K562 (cell line): ENCODE results near the gene C2. TPM values are rescaled to one million over a fixed set of nuclear protein-coding genes. Genes with fewer than 3 reads are reported as not detected.
A peak's percentile ranks its signal among the peaks of the same experiment; 100 is the strongest.

Experiments used
- ATF3 ChIP-seq, 2 experiments: fragments of 450-650 bp in 1 of 2; sonication (generic) in 1 of 2; formaldehyde crosslinking in 1 of 2; IDR thresholded peaks in 1 of 2; conservative IDR thresholded peaks in 1 of 2; 2 replicates each; pipeline versions ENCODE4 v1.6.1 to v1.8.1; 2016 to 2023; ENCODE audit warnings: mild to moderate bottlenecking in 2 of 2, moderate library complexity in 2 of 2, inconsistent platforms in 1 of 2, missing genetic modification reagents in 1 of 2
- BHLHE40 ChIP-seq: IDR thresholded peaks from 2 replicates; pipeline ENCODE4 v1.6.1; 2011; ENCODE audit warnings: low read length, improper control_type of control experiment
- CTBP1 ChIP-seq: fragments of 450-650 bp; IDR thresholded peaks from 2 replicates; pipeline ENCODE4 v1.6.1; 2016; ENCODE audit warnings: borderline replicate concordance
- JUN ChIP-seq, 2 experiments: sonication (generic) in 1 of 2; formaldehyde crosslinking in 1 of 2; IDR thresholded peaks; 2 replicates each; pipeline versions ENCODE4 v1.6.1 to v1.8.0; 2012 to 2022; ENCODE audit warnings: borderline replicate concordance in 2 of 2, mild to moderate bottlenecking in 2 of 2, improper control_type of control experiment in 1 of 2, low read depth in 1 of 2, low read length in 1 of 2, missing genetic modification reagents in 1 of 2
- MGA ChIP-seq: fragments of 450-650 bp; IDR thresholded peaks from 2 replicates; pipeline ENCODE4 v1.6.1; 2016; ENCODE audit warnings: mild to moderate bottlenecking, moderate library complexity
- RAD51 ChIP-seq: fragments of 450-650 bp; IDR thresholded peaks from 2 replicates; pipeline ENCODE4 v1.7.1; 2016; ENCODE audit warnings: low read depth, mild to moderate bottlenecking, borderline replicate concordance
- SMARCA4 ChIP-seq: fragments of 450-650 bp; IDR thresholded peaks from 2 replicates; pipeline ENCODE4 v1.6.1; 2016
- SREBF2 ChIP-seq: sonication (generic); formaldehyde crosslinking; IDR thresholded peaks from 2 replicates; pipeline ENCODE4 v1.4.0; 2020; ENCODE audit warnings: mild to moderate bottlenecking, missing genetic modification reagents
- TAL1 ChIP-seq: fragments of 450-650 bp; IDR thresholded peaks from 2 replicates; pipeline ENCODE4 v1.6.1; 2016; ENCODE audit warnings: mild to moderate bottlenecking
- TBL1XR1 ChIP-seq, 2 experiments: IDR thresholded peaks; 2 replicates each; pipeline ENCODE4 v1.6.1; 2012; ENCODE audit warnings: improper control_type of control experiment in 2 of 2, low read length in 2 of 2, mild to moderate bottlenecking in 1 of 2
- ZNF121 ChIP-seq: sonication (generic); formaldehyde crosslinking; conservative IDR thresholded peaks from 2 replicates; pipeline ENCODE4 v1.8.0; 2022; ENCODE audit warnings: missing genetic modification reagents
- ZNF583 ChIP-seq: fragments of 250-450 bp; sonication (Bioruptor Pico); IDR thresholded peaks from 2 replicates; pipeline ENCODE4 v1.4.0; 2020
- ZNF639 ChIP-seq, 2 experiments: fragments of 200-800 bp in 1 of 2; sonication (Bioruptor generic) in 1 of 2; sonication (generic) in 1 of 2; formaldehyde crosslinking in 1 of 2; IDR thresholded peaks in 1 of 2; conservative IDR thresholded peaks in 1 of 2; 2 replicates each; pipeline versions ENCODE4 v1.5.0 to v1.6.1; 2016 to 2020; ENCODE audit warnings: missing compliant biosample characterization in 1 of 2, missing genetic modification characterization in 1 of 2, missing genetic modification reagents in 1 of 2
- ZNF75A ChIP-seq: fragments of 450-650 bp; formaldehyde crosslinking; IDR thresholded peaks from 2 replicates; pipeline ENCODE4 v1.4.0; 2020; ENCODE audit warnings: mild to moderate bottlenecking
- polyA plus RNA-seq, 8 experiments: library from polyadenylated mRNA; depleted of rRNA in 4 of 8; stranded (reverse) in 5 of 8; unstranded in 3 of 8; fragments of >200 nt; fragmentation: Nextera tagmentation in 2 of 8; fragmentation: Illumina TruSeq in 1 of 8; extraction: Ambion mirVana in 2 of 8; extraction: Trizol in 1 of 8; gene quantifications; 2 replicates each; pipeline versions ENCODE4 v1.2.1 to v1.2.3, GENCODE V29; 2011 to 2014; ENCODE audit warnings: inconsistent platforms in 1 of 8, missing spikeins in 1 of 8
- total RNA-seq, 7 experiments: library from RNA; depleted of rRNA in 6 of 7; stranded (reverse); fragments of >200 nt in 6 of 7; fragmentation: Illumina TruSeq in 2 of 7; extraction: Trizol in 2 of 7; gene quantifications; 2 replicates each; pipeline versions ENCODE4 v1.2.1 to v1.2.3, GENCODE V29; 2011 to 2021; ENCODE audit warnings: low replicate concordance in 1 of 7

C2 gene
- total and polyA plus RNA-seq, 9 of the 15 experiments (the other 6 are each of a cell fraction or from before 2014, with no cell fraction given), result 0.05 to 1.1 (median 0.39) TPM; not detected in 1

GRCh38 chr6:31903957-31904356, 23.6 kb upstream of the C2 start (continued):
- TF ChIP-seq RAD51 (no peak), ZNF121 (CRISPR knock-in tag) (no peak), ZNF639 (CRISPR knock-in tag; conservative IDR thresholded peaks at IDR 0.05 in 1 of 2, IDR thresholded peaks at IDR 0.05 in 1 of 2) (0 out of 4 replicates have a peak, but pooled peaks of 1 of the 2 experiments have one; percentile 28), SREBF2 (CRISPR knock-in tag) (no peak), TAL1 (peak; percentile 12; the same call in 1 of the 2 replicates), ZNF583 (CRISPR knock-in tag) (no peak), TBL1XR1 (IDR thresholded peaks at IDR 0.05; ENCODE audit: low read length in 2 of 2) (peak in 1 of 2 experiments; percentile 17; a peak in 1 of 4 replicates), MGA (no peak), JUN (IDR thresholded peaks at IDR 0.05; ENCODE audit: borderline replicate concordance, low read depth, low read length) (peak; percentile 47; the same call in 1 of the 2 replicates), JUN (CRISPR knock-in tag; IDR thresholded peaks at IDR 0.05; ENCODE audit: borderline replicate concordance) (no peak), ATF3 (IDR thresholded peaks at IDR 0.05) (peak; percentile 20; the same call in 1 of the 2 replicates), ATF3 (CRISPR knock-in tag; conservative IDR thresholded peaks at IDR 0.05) (no peak), CTBP1 (0 out of 2 replicates have a peak, but pooled peaks have one; percentile 42), ZNF75A (CRISPR knock-in tag) (no peak), BHLHE40 (peak; percentile 11; the same call in 1 of the 2 replicates), SMARCA4 (peak; percentile 66; the same call in 1 of the 2 replicates)
